HEK293 (cell line): Measurements from ENCODE around the gene BMS1.

Source experiments
- CTCF ChIA-PET: fragments of 350-600 bp; formaldehyde crosslinking; extraction: SDS; loops from one replicate; lab custom pipeline; 2021; ENCODE audit warnings: antibody characterized with exemption; lab: Yijun Ruan, JAX
- POLR2A ChIA-PET: fragments of 300-600 bp; formaldehyde crosslinking; extraction: SDS; loops from one replicate; lab custom pipeline; 2020; ENCODE audit warnings: antibody characterized with exemption, inconsistent platforms; lab: Yijun Ruan, JAX
- H3K27ac ChIP-seq: fragments of 200-500 bp; sonication (Bioruptor generic); 2 replicates; pipeline ENCODE4 v1.5.1; 2014; ENCODE audit warnings: low read depth, low read length, control low read depth, inconsistent platforms; ENCODE audit errors: extremely low read depth
- H3K36me3 ChIP-seq, 2 experiments: fragments of 200-500 bp in 1 of 2; sonication (Bioruptor generic) in 1 of 2; 1 replicate in 1 of 2; 2 replicates in 1 of 2; pipeline ENCODE4 v1.5.1; 2014 to 2017; ENCODE audit warnings: inconsistent platforms in 2 of 2, low read length in 2 of 2; ENCODE audit not compliant: control insufficient read depth in 2 of 2, insufficient read depth in 1 of 2
- H3K4me1 ChIP-seq: fragments of 200-500 bp; sonication (Bioruptor generic); 2 replicates; pipeline ENCODE4 v1.5.1; 2014; ENCODE audit warnings: mild to moderate bottlenecking, low read length, inconsistent platforms; ENCODE audit not compliant: control insufficient read depth, insufficient read depth
- H3K4me3 ChIP-seq: 2 replicates; pipeline ENCODE4 v1.5.1; 2011; ENCODE audit warnings: low read depth, mild to moderate bottlenecking, control low read depth, low read length, moderate library complexity
- H3K9me3 ChIP-seq: fragments of 200-500 bp; sonication (Bioruptor generic); 2 replicates; pipeline ENCODE4 v1.5.1; 2014; ENCODE audit warnings: low read depth, low read length, inconsistent platforms; ENCODE audit not compliant: control insufficient read depth, insufficient read depth
- EGR2 ChIP-seq: fragments of 450-650 bp; formaldehyde crosslinking; IDR thresholded peaks from 2 replicates; pipeline ENCODE4 v1.5.1; 2016; ENCODE audit warnings: low read depth, missing biosample characterization, missing genetic modification characterization
- INSM2 ChIP-seq: fragments of 450-650 bp; formaldehyde crosslinking; IDR thresholded peaks from 2 replicates; pipeline ENCODE4 v1.5.1; 2016; ENCODE audit warnings: missing biosample characterization, missing genetic modification characterization
- MEIS1 ChIP-seq: sonication (generic); formaldehyde crosslinking; IDR thresholded peaks from 2 replicates; pipeline ENCODE4 v1.8.1; 2022; ENCODE audit warnings: missing genetic modification reagents, mild to moderate bottlenecking, borderline replicate concordance
- SALL2 ChIP-seq: fragments of 450-650 bp; formaldehyde crosslinking; IDR thresholded peaks from 2 replicates; pipeline ENCODE4 v1.5.0; 2017; ENCODE audit warnings: missing biosample characterization, mild to moderate bottlenecking, missing genetic modification characterization, borderline replicate concordance
- TRIM28 ChIP-seq: IDR thresholded peaks from 2 replicates; pipeline ENCODE4 v1.6.1; 2011; ENCODE audit warnings: low read length, control low read depth, borderline replicate concordance
- YY2 ChIP-seq: fragments of 450-650 bp; formaldehyde crosslinking; IDR thresholded peaks from 2 replicates; pipeline ENCODE4 v1.5.1; 2016; ENCODE audit warnings: missing biosample characterization, missing genetic modification characterization
- ZBTB21 ChIP-seq: fragments of 450-650 bp; formaldehyde crosslinking; IDR thresholded peaks from 2 replicates; pipeline ENCODE4 v1.5.1; 2017; ENCODE audit warnings: missing biosample characterization, missing genetic modification characterization
- ZBTB7A ChIP-seq: fragments of 450-650 bp; formaldehyde crosslinking; IDR thresholded peaks from 2 replicates; pipeline ENCODE4 v1.5.1; 2016; ENCODE audit warnings: low read depth, missing biosample characterization, missing genetic modification characterization
- ZNF112 ChIP-seq: fragments of 450-650 bp; formaldehyde crosslinking; IDR thresholded peaks from 2 replicates; pipeline ENCODE4 v1.5.0; 2017; ENCODE audit warnings: missing biosample characterization, missing genetic modification characterization
- ZNF157 ChIP-seq: fragments of 450-650 bp; formaldehyde crosslinking; IDR thresholded peaks from 2 replicates; pipeline ENCODE4 v1.5.1; 2016; ENCODE audit warnings: missing biosample characterization, missing genetic modification characterization
- ZNF239 ChIP-seq: fragments of 450-650 bp; formaldehyde crosslinking; IDR thresholded peaks from 2 replicates; pipeline ENCODE4 v1.5.1; 2016; ENCODE audit warnings: missing biosample characterization, missing genetic modification characterization
- ZNF248 ChIP-seq: fragments of 450-650 bp; formaldehyde crosslinking; IDR thresholded peaks from 2 replicates; pipeline ENCODE4 v1.5.1; 2017; ENCODE audit warnings: missing biosample characterization, missing genetic modification characterization
- ZNF266 ChIP-seq: fragments of 450-650 bp; formaldehyde crosslinking; IDR thresholded peaks from 2 replicates; pipeline ENCODE4 v1.5.1; 2016; ENCODE audit warnings: missing biosample characterization, missing genetic modification characterization, low read depth
- ZNF292 ChIP-seq: fragments of 450-650 bp; formaldehyde crosslinking; IDR thresholded peaks from 2 replicates; pipeline ENCODE4 v1.5.1; 2016; ENCODE audit warnings: low read depth, missing biosample characterization, missing genetic modification characterization, borderline replicate concordance
- ZNF311 ChIP-seq: fragments of 450-650 bp; formaldehyde crosslinking; IDR thresholded peaks from 2 replicates; pipeline ENCODE4 v1.5.1; 2017; ENCODE audit warnings: missing biosample characterization, missing genetic modification characterization, borderline replicate concordance
- ZNF350 ChIP-seq: fragments of 450-650 bp; formaldehyde crosslinking; IDR thresholded peaks from 2 replicates; pipeline ENCODE4 v1.5.0; 2017; ENCODE audit warnings: missing biosample characterization, mild to moderate bottlenecking, missing genetic modification characterization
- ZNF354C ChIP-seq: fragments of 450-650 bp; formaldehyde crosslinking; IDR thresholded peaks from 2 replicates; pipeline ENCODE4 v1.5.1; 2016; ENCODE audit warnings: missing biosample characterization, missing genetic modification characterization, low read depth, borderline replicate concordance
- ZNF37A ChIP-seq: fragments of 450-650 bp; IDR thresholded peaks from 2 replicates; pipeline ENCODE4 v1.5.1; 2018; ENCODE audit warnings: missing biosample characterization, missing genetic modification characterization
- ZNF433 ChIP-seq: fragments of 450-650 bp; formaldehyde crosslinking; IDR thresholded peaks from 2 replicates; pipeline ENCODE4 v1.5.1; 2016; ENCODE audit warnings: missing biosample characterization, missing genetic modification characterization, low read depth
- ZNF513 ChIP-seq: fragments of 450-650 bp; IDR thresholded peaks from 2 replicates; pipeline ENCODE4 v1.5.1; 2018; ENCODE audit warnings: missing biosample characterization, missing genetic modification characterization
- ZNF600 ChIP-seq: fragments of 450-650 bp; formaldehyde crosslinking; IDR thresholded peaks from 2 replicates; pipeline ENCODE4 v1.5.1; 2016; ENCODE audit warnings: missing biosample characterization, missing genetic modification characterization
- ZNF629 ChIP-seq: fragments of 450-650 bp; formaldehyde crosslinking; IDR thresholded peaks from 2 replicates; pipeline ENCODE4 v1.5.1; 2017; ENCODE audit warnings: missing biosample characterization, missing genetic modification characterization
- ZNF76 ChIP-seq: fragments of 450-650 bp; formaldehyde crosslinking; IDR thresholded peaks from 2 replicates; pipeline ENCODE4; 2016; ENCODE audit warnings: low read depth, missing biosample characterization, missing genetic modification characterization, borderline replicate concordance
- ZNF843 ChIP-seq: fragments of 450-650 bp; formaldehyde crosslinking; IDR thresholded peaks from 2 replicates; pipeline ENCODE4 v1.5.1; 2016; ENCODE audit warnings: missing biosample characterization, missing genetic modification characterization
- ZSCAN16 ChIP-seq: fragments of 450-650 bp; formaldehyde crosslinking; IDR thresholded peaks from 2 replicates; pipeline ENCODE4 v1.5.1; 2016; ENCODE audit warnings: missing biosample characterization, missing genetic modification characterization
- ZSCAN23 ChIP-seq: fragments of 450-650 bp; formaldehyde crosslinking; IDR thresholded peaks from 2 replicates; pipeline ENCODE4 v1.5.1; 2016; ENCODE audit warnings: missing biosample characterization, missing genetic modification characterization
- TF ChIP-seq, protein P1 (sequence below): fragments of 450-650 bp; formaldehyde crosslinking; IDR thresholded peaks from 2 replicates; pipeline ENCODE4 v1.5.1; 2016; ENCODE audit warnings: missing biosample characterization, missing genetic modification characterization, borderline replicate concordance
- TF ChIP-seq, protein P2 (sequence below): fragments of 450-650 bp; formaldehyde crosslinking; IDR thresholded peaks from 2 replicates; pipeline ENCODE4 v1.5.1; 2017; ENCODE audit warnings: missing biosample characterization, missing genetic modification characterization

Gene BMS1

DNA sequence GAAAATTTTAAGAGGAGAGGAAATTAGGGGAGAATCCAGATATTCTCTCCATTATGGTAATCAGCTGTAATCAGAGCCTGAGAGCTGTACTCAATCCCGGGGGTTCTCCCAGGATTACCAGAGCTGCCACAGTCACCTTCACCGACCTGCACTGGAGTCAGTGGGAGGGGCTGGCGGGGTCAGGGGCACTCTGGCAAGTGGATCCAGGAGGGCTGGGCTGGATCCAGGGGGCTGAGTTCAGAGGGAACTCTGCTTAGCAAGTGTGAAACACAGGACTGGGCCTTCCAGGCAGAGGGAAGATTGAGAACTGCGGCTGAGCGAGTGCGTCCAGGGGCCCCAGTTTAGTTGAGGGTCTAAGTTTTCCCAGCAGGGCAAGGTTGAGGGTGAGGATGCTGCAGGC, 89.2 kb downstream of the BMS1 start:
- Histone ChIP-seq H3K27ac (no peak overlapping the region), H3K4me1 (no peaks in the 10 kb centered on the region), H3K4me3 (no peak overlapping the region), H3K9me3 (no peaks in the 10 kb centered on the region), H3K36me3 (no peaks in the 10 kb centered on the region)
- CTCF ChIA-PET, result interaction anchor here (0.6 kb wide), 1 partner anchor 69 kb away, joined by 3 read pairs; no protein-coding TSS in a partner anchor
- POLR2A ChIA-PET, result no interaction called here
- TF ChIP-seq ZBTB7A (tag by site-specific recombination) (no peak), ZNF239 (no peak), ZSCAN23 (no peak), ZNF629 (no peak), ZNF350 (tag by site-specific recombination) (no peak), ZSCAN16 (tag by site-specific recombination) (no peak), ZNF843 (tag by site-specific recombination) (no peak), ZNF292 (tag by site-specific recombination) (no peak), TRIM28 (no peak), ZNF37A (tag by site-specific recombination) (no peak), ZNF112 (no peak), SALL2 (tag by site-specific recombination) (no peak), ZNF513 (tag by site-specific recombination) (no peak), ZNF266 (tag by site-specific recombination) (no peak), ZNF311 (tag by site-specific recombination) (no peak), ZNF600 (tag by site-specific recombination) (no peak)
- TF ChIP-seq, protein P1, sequence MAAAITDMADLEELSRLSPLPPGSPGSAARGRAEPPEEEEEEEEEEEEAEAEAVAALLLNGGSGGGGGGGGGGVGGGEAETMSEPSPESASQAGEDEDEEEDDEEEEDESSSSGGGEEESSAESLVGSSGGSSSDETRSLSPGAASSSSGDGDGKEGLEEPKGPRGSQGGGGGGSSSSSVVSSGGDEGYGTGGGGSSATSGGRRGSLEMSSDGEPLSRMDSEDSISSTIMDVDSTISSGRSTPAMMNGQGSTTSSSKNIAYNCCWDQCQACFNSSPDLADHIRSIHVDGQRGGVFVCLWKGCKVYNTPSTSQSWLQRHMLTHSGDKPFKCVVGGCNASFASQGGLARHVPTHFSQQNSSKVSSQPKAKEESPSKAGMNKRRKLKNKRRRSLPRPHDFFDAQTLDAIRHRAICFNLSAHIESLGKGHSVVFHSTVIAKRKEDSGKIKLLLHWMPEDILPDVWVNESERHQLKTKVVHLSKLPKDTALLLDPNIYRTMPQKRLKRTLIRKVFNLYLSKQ (tag by site-specific recombination), result no peak
- TF ChIP-seq, protein P2, sequence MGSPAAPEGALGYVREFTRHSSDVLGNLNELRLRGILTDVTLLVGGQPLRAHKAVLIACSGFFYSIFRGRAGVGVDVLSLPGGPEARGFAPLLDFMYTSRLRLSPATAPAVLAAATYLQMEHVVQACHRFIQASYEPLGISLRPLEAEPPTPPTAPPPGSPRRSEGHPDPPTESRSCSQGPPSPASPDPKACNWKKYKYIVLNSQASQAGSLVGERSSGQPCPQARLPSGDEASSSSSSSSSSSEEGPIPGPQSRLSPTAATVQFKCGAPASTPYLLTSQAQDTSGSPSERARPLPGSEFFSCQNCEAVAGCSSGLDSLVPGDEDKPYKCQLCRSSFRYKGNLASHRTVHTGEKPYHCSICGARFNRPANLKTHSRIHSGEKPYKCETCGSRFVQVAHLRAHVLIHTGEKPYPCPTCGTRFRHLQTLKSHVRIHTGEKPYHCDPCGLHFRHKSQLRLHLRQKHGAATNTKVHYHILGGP (tag by site-specific recombination), result no peak

- ChIA-PET POLR2A (no interaction called here), CTCF (no interaction called here)
- H3K9me3 ChIP-seq, result no peaks in the 10 kb centered on the region
- no peaks in the 10 kb centered on the region for H3K36me3 ChIP-seq
- no peak overlapping the region for H3K4me3 ChIP-seq
- no peaks in the 10 kb centered on the region for H3K4me1 ChIP-seq
- H3K27ac ChIP-seq, result no peak overlapping the region
- TF ChIP-seq ZNF248 (tag by site-specific recombination) (no peak), ZNF433 (tag by site-specific recombination) (no peak), ZBTB21 (tag by site-specific recombination) (no peak), YY2 (tag by site-specific recombination) (no peak), ZNF354C (tag by site-specific recombination) (no peak), EGR2 (no peak), MEIS1 (CRISPR knock-in tag) (no peak), ZNF76 (tag by site-specific recombination) (no peak), INSM2 (no peak), ZNF157 (tag by site-specific recombination) (no peak)
- TF ChIP-seq, protein P2 (tag by site-specific recombination), result no peak
Measured at GRCh38 chr10:42872865-42873435, 90.4 kb downstream of the BMS1 start.
